Neuronal stem cell (in vitro differentiated cells): ENCODE measurements around the gene ULK4.

Experiments
- DNase-seq: peaks from one replicate; pipeline ENCODE4 v3.0.0-alpha.2; 2013; ENCODE audit warnings: low spot score
- H2AFZ ChIP-seq: one replicate; pipeline ENCODE4 v1.6.1; 2013; ENCODE audit warnings: mild to moderate bottlenecking, low read length, inconsistent platforms
- H2AK5ac ChIP-seq: 2 replicates; pipeline ENCODE4 v1.6.1; 2013; ENCODE audit warnings: low read depth, mild to moderate bottlenecking, inconsistent platforms, low read length, moderate library complexity, mixed read lengths
- H2BK120ac ChIP-seq: 2 replicates; pipeline ENCODE4 v1.6.1; 2013; ENCODE audit warnings: low read depth, mild to moderate bottlenecking, inconsistent platforms, low read length, moderate library complexity, mixed read lengths
- H2BK12ac ChIP-seq: one replicate; pipeline ENCODE4 v1.6.1; 2013; ENCODE audit warnings: low read length, inconsistent platforms
- H2BK15ac ChIP-seq: 2 replicates; pipeline ENCODE4 v1.6.1; 2013; ENCODE audit warnings: mild to moderate bottlenecking, low read length, inconsistent platforms, mixed read lengths
- H2BK5ac ChIP-seq: one replicate; pipeline ENCODE4 v1.6.1; 2013; ENCODE audit warnings: inconsistent platforms, mild to moderate bottlenecking, low read length, moderate library complexity
- H3K14ac ChIP-seq: one replicate; pipeline ENCODE4 v1.6.1; 2013; ENCODE audit warnings: low read length, inconsistent platforms
- H3K18ac ChIP-seq: 2 replicates; pipeline ENCODE4 v1.6.1; 2013; ENCODE audit warnings: low read length, inconsistent platforms
- H3K23ac ChIP-seq: 2 replicates; pipeline ENCODE4 v1.6.1; 2013; ENCODE audit warnings: low read depth, mild to moderate bottlenecking, mixed read lengths, low read length, inconsistent platforms; ENCODE audit not compliant: poor library complexity
- H3K27ac ChIP-seq: replicated peaks from 3 replicates; pipeline ENCODE4 v1.5.1; 2013; ENCODE audit warnings: low read length, inconsistent platforms
- H3K27me3 ChIP-seq, 3 experiments: 2 replicates each; pipeline ENCODE4 v1.6.1; 2013; ENCODE audit warnings: low read length in 3 of 3, mild to moderate bottlenecking in 2 of 3, inconsistent platforms in 1 of 3, low read depth in 1 of 3, mixed read lengths in 1 of 3, moderate library complexity in 1 of 3; ENCODE audit not compliant: control insufficient read depth in 3 of 3, insufficient read depth in 3 of 3
- H3K36me3 ChIP-seq, 2 donors: replicated peaks in 1 of 2; 2 replicates each; pipeline ENCODE4 v1.6.1; 2013; ENCODE audit warnings: low read length in 2 of 2; ENCODE audit not compliant: control insufficient read depth in 2 of 2, insufficient read depth in 2 of 2
- H3K4ac ChIP-seq: 2 replicates; pipeline ENCODE4 v1.6.1; 2013; ENCODE audit warnings: inconsistent platforms, mild to moderate bottlenecking, low read length, moderate library complexity
- H3K4me1 ChIP-seq, 2 donors: 1 replicate in 1 of 2; 2 replicates in 1 of 2; pipeline ENCODE4 v1.6.1; 2013; ENCODE audit warnings: low read length in 2 of 2, low read depth in 1 of 2; ENCODE audit not compliant: control insufficient read depth in 2 of 2, insufficient read depth in 1 of 2
- H3K4me2 ChIP-seq: one replicate; pipeline ENCODE4 v1.6.1; 2013; ENCODE audit warnings: mild to moderate bottlenecking, low read length, inconsistent platforms; ENCODE audit not compliant: insufficient read depth, poor library complexity, severe bottlenecking
- H3K4me3 ChIP-seq, 2 donors: 2 replicates each; pipeline ENCODE4 v1.5.1; 2013; ENCODE audit warnings: low read length in 2 of 2, mild to moderate bottlenecking in 2 of 2, inconsistent platforms in 1 of 2, moderate library complexity in 1 of 2
- H3K79me1 ChIP-seq: one replicate; pipeline ENCODE4 v1.6.1; 2013; ENCODE audit warnings: low read depth, mild to moderate bottlenecking, inconsistent platforms, low read length, moderate library complexity
- H3K9ac ChIP-seq: one replicate; pipeline ENCODE4 v1.6.1; 2013; ENCODE audit warnings: mild to moderate bottlenecking, low read depth, low read length, inconsistent platforms; ENCODE audit not compliant: poor library complexity
- H3K9me3 ChIP-seq, 2 donors: replicated peaks in 1 of 2; 2 replicates each; pipeline versions ENCODE3 to v1.6.1; 2013; ENCODE audit warnings: low read length in 2 of 2, mild to moderate bottlenecking in 2 of 2, inconsistent platforms in 1 of 2, low read depth in 1 of 2, mixed read lengths in 1 of 2, moderate library complexity in 1 of 2; ENCODE audit not compliant: control insufficient read depth in 2 of 2, insufficient read depth in 1 of 2
- H4K8ac ChIP-seq: one replicate; pipeline ENCODE4 v1.6.1; 2013; ENCODE audit warnings: low read depth, mild to moderate bottlenecking, inconsistent platforms, low read length, moderate library complexity
- H4K91ac ChIP-seq: one replicate; pipeline ENCODE4 v1.6.1; 2013; ENCODE audit warnings: low read length, low read depth, mild to moderate bottlenecking, inconsistent platforms; ENCODE audit not compliant: poor library complexity
- WGBS, 2 donors: extraction: QIAGEN DNeasy Blood & Tissue Kit; methylation state at CpG; one replicate each; pipeline ENCODE4 v1.1.7; 2013; ENCODE audit warnings: missing lambda C conversion rate in 2 of 2, mixed read lengths in 1 of 2; ENCODE audit not compliant: insufficient read length in 2 of 2, insufficient replicate concordance in 1 of 2; ENCODE audit errors: extremely low coverage in 2 of 2; 5-methylcytosine and 5-hydroxymethylcytosine counted together

ULK4 gene

DNA sequence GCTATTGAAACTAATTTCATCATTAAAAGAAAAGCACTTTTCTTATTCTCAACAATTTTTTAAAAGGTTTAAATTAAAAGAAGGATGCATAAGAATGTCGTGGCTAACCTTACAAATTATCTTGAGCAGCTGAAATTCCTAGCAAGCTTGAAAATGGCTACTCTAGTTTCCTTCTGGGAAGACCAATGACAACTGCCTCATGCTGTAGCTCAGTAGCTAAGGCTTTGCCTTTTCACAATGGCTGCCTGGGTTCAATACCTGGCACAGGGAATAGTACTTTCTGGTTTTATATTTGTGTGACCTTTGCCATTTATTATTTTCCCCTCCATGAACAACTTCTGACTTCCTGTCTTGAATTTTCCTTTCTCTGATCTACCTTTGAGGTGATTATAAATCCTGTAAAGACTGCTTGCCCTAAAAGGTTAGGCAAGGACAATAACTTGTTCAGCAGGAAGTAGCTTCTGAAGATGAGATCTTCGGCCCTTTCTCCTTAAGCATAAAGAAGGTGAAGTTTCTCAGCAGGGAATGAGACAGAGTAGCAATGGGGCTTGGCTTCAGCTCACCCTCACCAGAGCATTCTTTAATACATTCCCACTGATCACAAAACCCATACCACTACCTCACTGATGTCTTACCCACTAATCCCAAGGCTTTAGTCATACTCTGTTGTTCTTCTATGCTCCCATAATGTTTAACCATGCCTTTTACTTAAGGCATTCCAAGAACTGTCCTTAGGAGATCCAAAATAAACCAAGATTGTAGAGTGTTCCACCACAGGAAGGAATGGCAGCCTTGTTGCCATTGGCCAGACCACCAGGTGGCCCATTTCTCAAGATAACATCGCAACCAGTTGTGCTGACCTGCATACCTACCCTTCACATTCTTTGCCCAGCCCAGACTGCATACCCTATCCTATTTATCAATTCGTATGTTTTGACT, 276.8 kb downstream of the ULK4 start:
- no peak overlapping the region for H2AK5ac ChIP-seq
- no peak overlapping the region for H2AFZ ChIP-seq
- H3K27me3 ChIP-seq, result no peaks in the 10 kb centered on the region
- H3K14ac ChIP-seq, result no peak overlapping the region
- no peak overlapping the region for H3K23ac ChIP-seq
- no peak overlapping the region for H3K27ac ChIP-seq
- WGBS, 2 donors, result no CpG with 5 or more reads among the region's 4 CpGs
- H3K36me3 ChIP-seq, result no peaks in the 10 kb centered on the region
- no peak overlapping the region for H4K91ac ChIP-seq
- H2BK12ac ChIP-seq, result no peak overlapping the region
- H3K18ac ChIP-seq, result no peak overlapping the region
- H2BK120ac ChIP-seq, result no peak overlapping the region
- H3K79me1 ChIP-seq, result no peaks in the 10 kb centered on the region
- H3K4me1 ChIP-seq, result peaks cover 4 to 9% of the 10 kb centered on the region in 2 donors
- H3K4ac ChIP-seq, result no peak overlapping the region
- H3K9me3 ChIP-seq, result no peaks in the 10 kb centered on the region
- no peak overlapping the region for H2BK5ac ChIP-seq
- no peak overlapping the region for H4K8ac ChIP-seq
- DNase-seq, result no peak
- no peak overlapping the region for H3K4me3 ChIP-seq
- H3K9ac ChIP-seq, result no peak overlapping the region
- H3K4me2 ChIP-seq, result no peak overlapping the region
- no peak overlapping the region for H2BK15ac ChIP-seq

DNA sequence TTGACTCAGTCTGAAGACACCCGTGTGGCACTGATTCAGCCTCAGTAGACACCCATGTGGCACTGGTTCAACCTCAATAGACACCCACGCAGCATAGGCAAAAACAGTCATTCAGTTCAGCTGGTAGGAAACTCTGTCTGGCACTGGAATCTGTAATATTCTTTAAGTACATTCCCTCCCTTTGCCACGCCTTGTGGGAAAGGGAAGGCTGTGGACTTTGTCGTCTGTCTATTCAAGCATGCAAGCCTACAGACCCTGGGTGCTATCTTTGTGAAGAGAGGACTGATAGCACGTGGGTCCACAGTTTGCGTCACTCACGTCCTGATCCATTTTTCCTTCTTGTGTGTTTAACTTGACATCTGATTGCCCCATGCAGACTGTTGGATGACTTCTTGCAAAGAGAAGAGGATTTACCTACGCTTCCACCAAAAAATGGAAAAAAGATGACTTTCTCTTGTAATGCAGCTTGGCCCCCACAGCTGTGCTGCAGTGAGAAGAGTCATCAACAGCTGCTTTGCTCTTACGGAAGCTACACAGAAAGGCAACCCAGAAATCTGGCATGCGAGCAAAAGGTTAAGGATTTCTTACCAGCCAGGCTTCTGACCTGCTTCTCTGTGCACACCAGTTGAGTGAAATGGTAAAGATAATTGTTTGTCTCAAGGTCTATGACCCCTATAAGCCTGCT, 278.1 kb downstream of the ULK4 start:
- no peak overlapping the region for H4K8ac ChIP-seq
- H3K18ac ChIP-seq, result no peak overlapping the region
- DNase-seq, result no peak
- no peak overlapping the region for H4K91ac ChIP-seq
- no peak overlapping the region for H2AFZ ChIP-seq
- peaks cover 4 to 9% of the 10 kb centered on the region in 2 donors for H3K4me1 ChIP-seq
- no CpG with 5 or more reads among the region's 10 CpGs for WGBS, 2 donors
- no peak overlapping the region for H2BK15ac ChIP-seq
- H2AK5ac ChIP-seq, result no peak overlapping the region
- no peaks in the 10 kb centered on the region for H3K27me3 ChIP-seq
- no peak overlapping the region for H3K23ac ChIP-seq
- no peak overlapping the region for H3K14ac ChIP-seq
- no peak overlapping the region for H2BK5ac ChIP-seq
- H2BK120ac ChIP-seq, result no peak overlapping the region
- no peak overlapping the region for H3K27ac ChIP-seq
- no peak overlapping the region for H2BK12ac ChIP-seq
- H3K4me2 ChIP-seq, result no peak overlapping the region
- no peak overlapping the region for H3K4ac ChIP-seq
- no peak overlapping the region for H3K4me3 ChIP-seq
- H3K79me1 ChIP-seq, result no peaks in the 10 kb centered on the region
- H3K9ac ChIP-seq, result no peak overlapping the region
- no peaks in the 10 kb centered on the region for H3K36me3 ChIP-seq
- no peaks in the 10 kb centered on the region for H3K9me3 ChIP-seq

GRCh38 chr3:41682996-41683395, 278.9 kb downstream of the ULK4 start:
- no CpG with 5 or more reads among the region's 6 CpGs for WGBS, 2 donors
- no peaks in the 10 kb centered on the region for H3K79me1 ChIP-seq

DNA sequence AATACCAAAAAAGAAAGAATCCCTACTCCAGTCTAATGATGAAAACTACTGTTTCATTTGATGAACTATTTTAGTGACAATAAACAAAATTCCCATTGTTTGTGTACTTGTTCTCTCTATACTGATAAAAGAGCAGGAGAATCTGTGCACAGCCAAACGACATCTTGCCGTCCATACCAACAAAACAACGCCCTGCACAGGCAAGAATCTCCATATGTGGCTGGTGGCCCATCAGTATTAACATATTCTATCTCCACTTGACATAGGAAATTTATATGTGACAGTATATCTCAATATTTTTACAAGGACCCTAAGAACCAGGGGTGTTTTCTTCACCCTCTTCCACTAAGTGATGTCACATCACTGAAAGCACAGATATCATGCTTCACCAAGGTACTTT, 279.5 kb downstream of the ULK4 start:
- H3K27ac ChIP-seq, result no peak overlapping the region
- H3K79me1 ChIP-seq, result no peaks in the 10 kb centered on the region
- H2BK15ac ChIP-seq, result no peak overlapping the region
- H3K4me2 ChIP-seq, result no peak overlapping the region
- no peak overlapping the region for H3K4me3 ChIP-seq
- no CpG with 5 or more reads among the region's 3 CpGs for WGBS, 2 donors
- H3K4me1 ChIP-seq, result peaks cover 4 to 9% of the 10 kb centered on the region in 2 donors
- no peak overlapping the region for H3K9ac ChIP-seq
- H3K27me3 ChIP-seq, result no peaks in the 10 kb centered on the region
- no peak overlapping the region for H3K14ac ChIP-seq
- H3K18ac ChIP-seq, result no peak overlapping the region
- H2BK12ac ChIP-seq, result no peak overlapping the region
- no peak overlapping the region for H3K4ac ChIP-seq
- no peak overlapping the region for H2BK5ac ChIP-seq
- H4K91ac ChIP-seq, result no peak overlapping the region
- no peaks in the 10 kb centered on the region for H3K9me3 ChIP-seq
- H2AFZ ChIP-seq, result no peak overlapping the region
- no peak overlapping the region for H2BK120ac ChIP-seq
- no peak overlapping the region for H4K8ac ChIP-seq
- H3K36me3 ChIP-seq, result no peaks in the 10 kb centered on the region
- DNase-seq, result no peak
- no peak overlapping the region for H3K23ac ChIP-seq
- no peak overlapping the region for H2AK5ac ChIP-seq

More at GRCh38 chr3:41682996-41683395, 278.9 kb downstream of the ULK4 start:
- no peak overlapping the region for H2BK5ac ChIP-seq
- H2AFZ ChIP-seq, result no peak overlapping the region
- no peak for DNase-seq
- H3K23ac ChIP-seq, result no peak overlapping the region
- no peak overlapping the region for H3K27ac ChIP-seq
- H3K27me3 ChIP-seq, result no peaks in the 10 kb centered on the region
- H3K18ac ChIP-seq, result no peak overlapping the region
- no peak overlapping the region for H2AK5ac ChIP-seq
- no peak overlapping the region for H4K8ac ChIP-seq
- H3K4ac ChIP-seq, result no peak overlapping the region
- H3K9me3 ChIP-seq, result no peaks in the 10 kb centered on the region
- no peak overlapping the region for H4K91ac ChIP-seq
- H3K9ac ChIP-seq, result no peak overlapping the region
- H2BK15ac ChIP-seq, result no peak overlapping the region
- no peak overlapping the region for H3K14ac ChIP-seq
- H3K36me3 ChIP-seq, result no peaks in the 10 kb centered on the region
- no peak overlapping the region for H2BK12ac ChIP-seq
- no peak overlapping the region for H2BK120ac ChIP-seq
- H3K4me1 ChIP-seq, result peaks cover 4 to 9% of the 10 kb centered on the region in 2 donors
- no peak overlapping the region for H3K4me2 ChIP-seq
- no peak overlapping the region for H3K4me3 ChIP-seq
